ENCODE results near the gene CFAP58. TPM values are rescaled to one million over a fixed set of nuclear protein-coding genes. Genes with fewer than 3 reads are reported as not detected.

CFAP58 gene
- total RNA-seq, 4 donors from 2014 or later: 0.20 to 0.21 TPM; not detected in 2

- H3K27me3 ChIP-seq: no peaks in the 10 kb centered on the region
- DNase-seq (ENCODE audit: low spot score in 2 of 2): no peak
- H3K4me1 ChIP-seq: no peaks in the 10 kb centered on the region
- WGBS, 2 donors: 42 to 46% methylated on average over 2 of the region's 2 CpGs
- no peak overlapping the region for H3K27ac ChIP-seq
- H3K36me3 ChIP-seq: peaks cover 0 to 9% (median 0%) of the 10 kb centered on the region in 3 donors
- H3K4me3 ChIP-seq: no peak overlapping the region
- H3K9me3 ChIP-seq: peaks cover 0 to 12% (median 5%) of the 10 kb centered on the region in 4 donors
- TF ChIP-seq POLR2A (IDR thresholded peaks at IDR 0.05) (no peak), EP300 (IDR thresholded peaks at IDR 0.05) (no peak), CTCF (IDR thresholded peaks at IDR 0.05) (no peak)
Observed at GRCh38 chr10:104368381-104368780, 14.7 kb downstream of the CFAP58 start.

GRCh38 chr10:104371753-104372152 lies 18.1 kb downstream of the CFAP58 start:
- Histone ChIP-seq H3K36me3 (peaks cover 0 to 9% (median 0%) of the 10 kb centered on the region in 3 donors), H3K9me3 (peaks cover 0 to 12% (median 5%) of the 10 kb centered on the region in 4 donors), H3K4me1 (no peaks in the 10 kb centered on the region), H3K27me3 (peaks cover 0 to 4% of the 10 kb centered on the region in 2 donors), H3K27ac (no peak overlapping the region), H3K4me3 (no peak overlapping the region)
- no peak for TF ChIP-seq EP300 (IDR thresholded peaks at IDR 0.05)
- no peak for TF ChIP-seq CTCF (IDR thresholded peaks at IDR 0.05)
- TF ChIP-seq POLR2A (IDR thresholded peaks at IDR 0.05): no peak
- 87 to 91% methylated on average over 6 of the region's 6 CpGs for whole genome bisulfite sequencing, 2 donors
- no peak for DNase-seq (ENCODE audit: low spot score in 2 of 2)

GRCh38 chr10:104374591-104374990 lies 21.0 kb downstream of the CFAP58 start:
- WGBS, 2 donors: 83 to 88% methylated on average over 1 of the region's 1 CpG

GRCh38 chr10:104376784-104377300 lies 23.2 kb downstream of the CFAP58 start:
- Histone ChIP-seq H3K27ac (no peak overlapping the region), H3K4me1 (no peaks in the 10 kb centered on the region), H3K27me3 (peaks cover 0 to 4% of the 10 kb centered on the region in 2 donors), H3K36me3 (no peaks in the 10 kb centered on the region), H3K4me3 (no peak overlapping the region), H3K9me3 (peaks cover 0 to 4% (median under 1%) of the 10 kb centered on the region in 4 donors)
- TF ChIP-seq CTCF (IDR thresholded peaks at IDR 0.05): no peak
- no peak for TF ChIP-seq EP300 (IDR thresholded peaks at IDR 0.05)
- TF ChIP-seq POLR2A (IDR thresholded peaks at IDR 0.05): no peak
- 78 to 79% methylated on average over 4 of the region's 4 CpGs for WGBS, 2 donors
- DNase-seq (ENCODE audit: low spot score in 2 of 2): no peak

More at GRCh38 chr10:104374591-104374990, 21.0 kb downstream of the CFAP58 start:
- DNase-seq (ENCODE audit: low spot score in 2 of 2): no peak
- Histone ChIP-seq H3K27ac (no peak overlapping the region), H3K27me3 (peaks cover 0 to 4% of the 10 kb centered on the region in 2 donors), H3K4me3 (no peak overlapping the region), H3K36me3 (peaks cover 0 to 9% (median 0%) of the 10 kb centered on the region in 3 donors), H3K9me3 (peaks cover 0 to 12% (median 5%) of the 10 kb centered on the region in 4 donors), H3K4me1 (no peaks in the 10 kb centered on the region)
- TF ChIP-seq POLR2A (IDR thresholded peaks at IDR 0.05) (no peak), EP300 (IDR thresholded peaks at IDR 0.05) (no peak), CTCF (IDR thresholded peaks at IDR 0.05) (no peak)

- Histone ChIP-seq H3K27me3 (peaks cover 0 to 1% of the 10 kb centered on the region in 2 donors), H3K9me3 (no peaks in the 10 kb centered on the region), H3K4me3 (no peak overlapping the region), H3K4me1 (no peaks in the 10 kb centered on the region), H3K36me3 (no peaks in the 10 kb centered on the region), H3K27ac (no peak overlapping the region)
- 81% methylated on average over 4 of the region's 4 CpGs for WGBS, 2 donors
- DNase-seq (ENCODE audit: low spot score in 2 of 2): no peak
- TF ChIP-seq EP300 (IDR thresholded peaks at IDR 0.05) (no peak), CTCF (IDR thresholded peaks at IDR 0.05) (no peak), POLR2A (IDR thresholded peaks at IDR 0.05) (no peak)
Observed at GRCh38 chr10:104380336-104380735, 26.7 kb downstream of the CFAP58 start.
